Endothelial cell of umbilical vein (primary cell): Measurements from ENCODE around the gene KCNH2. TPM values are rescaled to one million over a fixed set of nuclear protein-coding genes. Genes with fewer than 3 reads are reported as not detected.

Source experiments
- BruUV-seq: library from RNA; stranded (reverse); fragments of 400-500 nt; replicated peaks from 2 replicates; lab custom pipeline; 2021; lab: Mats Ljungman, UMichigan
- CTCF ChIA-PET: fragments of 300-600, 350-600 bp; sonication (Branson Sonifier 250); formaldehyde crosslinking; loops from one replicate; lab custom pipeline; 2021; ENCODE audit warnings: antibody characterized with exemption, inconsistent platforms; lab: Charles Lee
- POLR2A ChIA-PET: fragments of 300-600, 350-600 bp; sonication (Branson Sonifier 250); formaldehyde crosslinking; loops from one replicate; lab custom pipeline; 2021; ENCODE audit warnings: antibody characterized with exemption, inconsistent platforms; lab: Charles Lee
- DNase-seq: peaks from one replicate; pipeline ENCODE4 v3.0.0-alpha.2; 2011; ENCODE audit warnings: low read depth, low spot score
- FAIRE-seq: peaks from 2 replicates; lab custom pipeline; 2011; peaks lifted over from hg19 to GRCh38; lab: Jason Lieb, UNC
- H2AFZ ChIP-seq: 2 replicates; pipeline ENCODE4 v1.6.0; 2012; ENCODE audit warnings: low read depth, low read length, control low read depth, inconsistent platforms
- H3K27ac ChIP-seq: 2 replicates; pipeline ENCODE4 v1.5.1; 2011; ENCODE audit warnings: low read depth, mild to moderate bottlenecking, control low read depth, low read length, moderate library complexity; ENCODE audit not compliant: insufficient read depth
- H3K27me3 ChIP-seq, 2 experiments: 2 replicates each; pipeline versions ENCODE4 v1.6.0 to v1.6.1; 2011; ENCODE audit warnings: low read length in 2 of 2, mixed read lengths in 1 of 2; ENCODE audit not compliant: control insufficient read depth in 2 of 2, insufficient read depth in 2 of 2
- H3K36me3 ChIP-seq, 2 experiments: 2 replicates in 1 of 2; 3 replicates in 1 of 2; pipeline ENCODE4 v1.5.1; 2011; ENCODE audit warnings: low read length in 2 of 2, mild to moderate bottlenecking in 1 of 2, moderate library complexity in 1 of 2; ENCODE audit not compliant: control insufficient read depth in 2 of 2, insufficient read depth in 2 of 2; ENCODE audit errors: extremely low read depth in 1 of 2
- H3K4me1 ChIP-seq: 3 replicates; pipeline ENCODE4 v1.5.1; 2011; ENCODE audit warnings: mild to moderate bottlenecking, low read length; ENCODE audit not compliant: control insufficient read depth, insufficient read depth; ENCODE audit errors: extremely low read depth
- H3K4me2 ChIP-seq: 2 replicates; pipeline ENCODE4 v1.6.1; 2011; ENCODE audit warnings: low read length, control low read depth, mixed read lengths; ENCODE audit not compliant: insufficient read depth
- H3K4me3 ChIP-seq, 3 experiments: fragments of 200-600 bp in 1 of 3; sonication (generic), shearing (Covaris generic) in 1 of 3; replicated peaks in 1 of 3; 2 replicates each; pipeline ENCODE4 v1.5.1; 2011 to 2016; ENCODE audit warnings: control low read depth in 3 of 3, low read length in 3 of 3, mild to moderate bottlenecking in 2 of 3, inconsistent platforms in 1 of 3, low read depth in 1 of 3, moderate library complexity in 1 of 3; ENCODE audit not compliant: insufficient read depth in 1 of 3
- H3K79me2 ChIP-seq: 2 replicates; pipeline ENCODE4 v1.6.0; 2012; ENCODE audit warnings: low read length, inconsistent platforms; ENCODE audit not compliant: control insufficient read depth, insufficient read depth
- H3K9ac ChIP-seq: replicated peaks from 2 replicates; pipeline ENCODE3; 2011; ENCODE audit warnings: low read length, control low read depth; ENCODE audit not compliant: insufficient read depth; ENCODE audit errors: extremely low read depth
- H3K9me1 ChIP-seq: replicated peaks from 3 replicates; pipeline ENCODE4 v1.6.0; 2011; ENCODE audit warnings: mild to moderate bottlenecking, low read length; ENCODE audit not compliant: control insufficient read depth, insufficient read depth; ENCODE audit errors: extremely low read depth
- H3K9me3 ChIP-seq: replicated peaks from 2 replicates; pipeline ENCODE4 v1.5.1; 2012; ENCODE audit warnings: low read length, inconsistent platforms; ENCODE audit not compliant: control insufficient read depth, insufficient read depth
- H4K20me1 ChIP-seq: replicated peaks from 2 replicates; pipeline ENCODE3; 2011; ENCODE audit warnings: mild to moderate bottlenecking, low read length; ENCODE audit not compliant: control insufficient read depth, insufficient read depth; ENCODE audit errors: extremely low read depth
- CTCF ChIP-seq, 2 donors: IDR thresholded peaks; 1 replicate in 1 of 2; 2 replicates in 1 of 2; pipeline ENCODE4 v1.5.1; 2011; ENCODE audit warnings: low read length in 2 of 2, mild to moderate bottlenecking in 2 of 2, moderate library complexity in 2 of 2, control low read depth in 1 of 2, inconsistent platforms in 1 of 2, low read depth in 1 of 2; ENCODE audit not compliant: insufficient read depth in 1 of 2; ENCODE audit errors: extremely low read depth in 1 of 2
- EZH2 ChIP-seq: IDR thresholded peaks from 2 replicates; pipeline ENCODE4 v1.6.1; 2012; ENCODE audit warnings: borderline replicate concordance, low read depth, mild to moderate bottlenecking, moderate library complexity, low read length, inconsistent platforms; ENCODE audit not compliant: severe bottlenecking
- FOS ChIP-seq: IDR thresholded peaks from 2 replicates; pipeline ENCODE4 v1.6.1; 2011; ENCODE audit warnings: mild to moderate bottlenecking, low read length, moderate library complexity, borderline replicate concordance; ENCODE audit not compliant: insufficient read depth
- GATA2 ChIP-seq: IDR thresholded peaks from 2 replicates; pipeline ENCODE4 v1.7.0; 2011; ENCODE audit warnings: low read depth, mild to moderate bottlenecking, moderate library complexity, mixed read lengths, low read length; ENCODE audit not compliant: insufficient read length, insufficient read depth
- JUN ChIP-seq: IDR thresholded peaks from 2 replicates; pipeline ENCODE4 v1.6.1; 2011; ENCODE audit warnings: borderline replicate concordance, low read depth; ENCODE audit not compliant: insufficient read length, insufficient read depth
- MAX ChIP-seq: IDR thresholded peaks from 2 replicates; pipeline ENCODE4 v1.6.1; 2011; ENCODE audit not compliant: insufficient read depth, insufficient read length
- MYC ChIP-seq: IDR thresholded peaks from one replicate; pipeline ENCODE4 v1.6.1; 2011; ENCODE audit warnings: mild to moderate bottlenecking, low read depth, low read length
- POLR2A ChIP-seq: IDR thresholded peaks from 2 replicates; pipeline ENCODE4 v1.6.1; 2012; ENCODE audit warnings: low read depth, mild to moderate bottlenecking, control low read depth, low read length
- POLR2AphosphoS5 ChIP-seq: IDR thresholded peaks from 2 replicates; pipeline ENCODE4 v1.6.1; 2012; ENCODE audit warnings: low read depth, mild to moderate bottlenecking, control low read depth, low read length, moderate library complexity; ENCODE audit not compliant: insufficient read depth
- dilution Hi-C: fragments of 300-500 bp; cut with MboI; formaldehyde crosslinking; loops from one replicate; pipeline ENCODE4 v1.15.0; 2019; ENCODE audit warnings: low sequenced_read_pairs; ENCODE audit not compliant: extremely low pct_ligation_motif_present
- intact Hi-C: fragments of 100-400 bp; cut with micrococcal nuclease; formaldehyde crosslinking; loops from one replicate; pipeline ENCODE4 v1.10.0; 2022
- polyA plus RNA-seq, 4 experiments: library from polyadenylated mRNA; depleted of rRNA in 3 of 4; stranded (reverse) in 3 of 4; unstranded in 1 of 4; fragments of >200 nt; gene quantifications; 2 replicates each; pipeline versions ENCODE4 v1.2.1 to v1.2.3, GENCODE V29; 2011 to 2012; ENCODE audit warnings: missing spikeins in 1 of 4
- total RNA-seq: library from RNA; stranded (reverse); gene quantifications from 2 replicates; pipeline ENCODE4 v1.2.3, GENCODE V29; 2021

The KCNH2 gene
- total and polyA plus RNA-seq, 2 donors (not counting 3 experiments of a cell fraction or from before 2014, with no cell fraction given): 0.03 to 0.09 TPM

- no peaks in the 10 kb centered on the region for H3K9me1 ChIP-seq
- FAIRE-seq (no peak), DNase-seq (no peak)
- H3K79me2 ChIP-seq: no peaks in the 10 kb centered on the region
- ChIA-PET POLR2A (no interaction called here), CTCF (interaction anchor here (0.5 to 4.7 kb wide), 7 partner anchors 8 to 141 kb away, joined by 3 to 25 read pairs (median 5); no protein-coding TSS in a partner anchor)
- no TSS peak for BruUV-seq
- H3K27me3 ChIP-seq: peaks cover 7 to 19% of the 10 kb centered on the region in 2 experiments
- H4K20me1 ChIP-seq: no peaks in the 10 kb centered on the region
- H3K27ac ChIP-seq: no peak overlapping the region
- TF ChIP-seq POLR2A (no peak), POLR2AphosphoS5 (no peak), CTCF (IDR thresholded peaks at IDR 0.05; ENCODE audit: extremely low read depth in 1 of 2, insufficient read depth in 1 of 2, low read depth in 1 of 2, low read length in 2 of 2) (no peak), MAX (no peak), GATA2 (no peak), EZH2 (no peak), JUN (no peak), FOS (no peak), MYC (no peak)
- no peaks in the 10 kb centered on the region for H3K9me3 ChIP-seq
- dilution Hi-C loops: no loop called here
- H3K4me3 ChIP-seq: no peak overlapping the region
- intact Hi-C loops: no loop called here
- no peaks in the 10 kb centered on the region for H3K36me3 ChIP-seq
- no peak overlapping the region for H3K4me2 ChIP-seq
- no peak overlapping the region for H3K9ac ChIP-seq
- H2AFZ ChIP-seq: no peak overlapping the region
- H3K4me1 ChIP-seq: no peaks in the 10 kb centered on the region
Observed at GRCh38 chr7:150968056-150968733, 9.9 kb downstream of the KCNH2 start.
